Mononuclear cell (primary cell): Measurements from ENCODE around the gene FAM53A. TPM values are rescaled to one million over a fixed set of nuclear protein-coding genes. Genes with fewer than 3 reads are reported as not detected.
"Not testable (repeated sequence)": the region's sequence is repeated elsewhere in the genome, so short reads cannot be mapped to it uniquely, and the experiment has no call there.

Experiments
- H3K27me3 ChIP-seq: 2 replicates; pipeline ENCODE4 v1.6.0; 2011; ENCODE audit warnings: low read length, control low read depth; ENCODE audit not compliant: insufficient read depth
- H3K4me1 ChIP-seq: 2 replicates; pipeline ENCODE4 v1.5.1; 2011; ENCODE audit warnings: mild to moderate bottlenecking, low read length, control low read depth; ENCODE audit not compliant: insufficient read depth
- H3K4me3 ChIP-seq: 2 replicates; pipeline ENCODE4 v1.5.1; 2011; ENCODE audit warnings: mild to moderate bottlenecking, low read length, moderate library complexity
- H3K9me3 ChIP-seq: 2 replicates; pipeline ENCODE4 v1.5.1; 2011; ENCODE audit warnings: low read depth, mild to moderate bottlenecking, control low read depth, low read length
- total RNA-seq: library from RNA; depleted of rRNA; stranded (reverse); fragments of >200 nt; gene quantifications from one replicate; pipeline ENCODE4 v1.2.3, GENCODE V29; 2012

Gene FAM53A
- total RNA-seq, 1 donor: 2.2 TPM

DNA sequence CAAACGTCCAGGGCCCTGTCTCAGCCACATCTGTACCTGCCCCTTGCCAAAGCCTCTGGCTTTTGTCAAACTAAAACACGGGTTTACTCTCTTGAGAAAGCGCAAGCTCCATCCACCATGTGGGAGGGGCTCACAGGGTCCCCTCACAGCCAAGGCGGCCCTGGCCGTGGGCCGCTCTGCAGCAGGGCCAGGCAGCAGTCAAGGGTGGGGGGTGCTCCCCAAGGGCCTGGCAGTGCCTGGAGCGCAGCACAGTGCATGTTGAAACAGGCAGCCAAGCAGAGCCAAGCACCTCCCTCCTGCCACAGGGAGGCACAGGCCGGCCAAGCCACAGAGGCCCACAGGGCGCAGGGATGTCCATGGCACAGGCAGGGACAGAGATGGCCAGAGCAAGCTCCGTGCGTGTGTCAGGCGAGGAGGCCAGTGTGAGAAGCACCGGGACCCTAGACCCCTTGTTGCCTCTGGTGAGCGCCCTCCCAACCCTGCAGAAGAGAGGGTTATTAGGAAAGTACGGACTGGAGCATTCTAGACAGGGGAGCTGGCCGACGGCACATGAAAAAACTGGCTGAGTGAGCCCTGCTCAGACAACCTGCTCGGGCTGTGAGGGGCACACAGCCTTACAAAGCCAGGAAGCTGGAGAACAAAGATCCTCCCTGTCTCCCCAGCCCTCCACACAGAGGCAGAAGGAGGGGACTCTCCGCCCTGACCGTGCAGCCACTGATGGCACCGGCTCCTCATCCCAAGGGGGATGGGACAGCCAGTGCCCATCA, 39.0 kb downstream of the FAM53A start:
- H3K9me3 ChIP-seq: no peaks in the 10 kb centered on the region

DNA sequence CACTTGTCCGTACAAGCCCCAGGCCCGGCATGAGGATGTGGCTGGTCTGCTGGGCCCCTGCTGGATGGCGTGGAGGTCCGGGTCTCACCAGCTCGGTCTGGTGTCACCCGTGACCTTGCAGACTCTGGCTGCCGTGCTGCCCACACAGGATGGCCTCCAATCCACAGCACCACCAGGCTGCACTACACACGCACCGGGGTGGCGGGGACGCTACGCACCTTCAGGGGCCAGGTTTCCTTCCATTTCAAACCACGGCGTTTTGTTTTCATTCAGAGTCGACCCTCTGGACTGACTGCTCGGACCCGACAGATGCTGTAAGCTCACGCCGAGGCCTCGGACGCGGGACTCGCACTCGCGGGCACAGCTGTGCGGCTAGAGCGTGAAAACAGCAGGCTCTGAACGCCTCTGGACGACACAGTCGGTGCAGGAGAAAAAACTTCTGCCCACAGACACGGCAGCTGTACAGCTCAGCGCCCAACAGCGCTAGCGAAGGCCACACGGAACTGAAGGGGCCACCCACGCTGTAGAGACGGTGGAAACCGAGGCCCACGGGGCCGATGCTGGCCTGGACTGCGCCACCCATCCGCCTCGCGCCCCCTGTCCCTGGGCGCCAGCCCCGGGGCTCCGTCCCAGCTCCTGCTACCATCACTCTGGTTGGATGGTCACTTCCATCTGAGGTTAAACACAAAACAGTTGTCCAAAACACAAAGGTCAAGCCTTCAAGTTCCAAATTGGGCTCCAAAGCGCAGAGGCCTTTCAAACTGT, 40.0 kb downstream of the FAM53A start:
- Histone ChIP-seq H3K4me1 (no peaks in the 10 kb centered on the region), H3K9me3 (no peaks in the 10 kb centered on the region), H3K27me3 (no peaks in the 10 kb centered on the region), H3K4me3 (no peak overlapping the region)

More for the DNA sequence above, 39.0 kb downstream of the FAM53A start:
- Histone ChIP-seq H3K4me3 (no peak overlapping the region), H3K4me1 (no peaks in the 10 kb centered on the region), H3K27me3 (no peaks in the 10 kb centered on the region)

- no peaks in the 10 kb centered on the region for H3K4me1 ChIP-seq
- H3K27me3 ChIP-seq: no peaks in the 10 kb centered on the region
- no peak overlapping the region for H3K4me3 ChIP-seq
- H3K9me3 ChIP-seq: no peaks in the 10 kb centered on the region
Measured at GRCh38 chr4:1642196-1642951, 41.7 kb downstream of the FAM53A start.

DNA sequence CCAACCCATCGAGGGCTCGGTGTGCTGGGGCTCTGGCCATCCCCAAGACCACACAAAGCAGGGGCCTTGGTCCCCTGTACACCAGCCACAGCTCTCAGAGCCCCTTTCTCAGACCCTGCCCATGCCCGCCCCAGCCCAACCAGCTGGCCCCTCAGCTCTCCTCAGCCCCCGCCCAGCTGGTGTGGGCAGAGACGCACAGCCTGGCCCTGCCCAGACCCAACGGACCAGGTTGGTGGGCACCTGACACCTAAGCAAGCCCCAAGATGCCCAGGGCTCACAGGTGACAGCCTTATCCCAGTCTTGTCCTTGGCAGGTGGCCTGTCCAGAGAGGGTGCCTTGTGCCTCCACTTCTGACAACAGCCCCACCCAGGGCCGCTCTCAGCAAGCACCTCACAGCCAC, 42.4 kb downstream of the FAM53A start:
- Histone ChIP-seq H3K4me1 (no peaks in the 10 kb centered on the region), H3K4me3 (no peak overlapping the region), H3K9me3 (no peaks in the 10 kb centered on the region), H3K27me3 (no peaks in the 10 kb centered on the region)

DNA sequence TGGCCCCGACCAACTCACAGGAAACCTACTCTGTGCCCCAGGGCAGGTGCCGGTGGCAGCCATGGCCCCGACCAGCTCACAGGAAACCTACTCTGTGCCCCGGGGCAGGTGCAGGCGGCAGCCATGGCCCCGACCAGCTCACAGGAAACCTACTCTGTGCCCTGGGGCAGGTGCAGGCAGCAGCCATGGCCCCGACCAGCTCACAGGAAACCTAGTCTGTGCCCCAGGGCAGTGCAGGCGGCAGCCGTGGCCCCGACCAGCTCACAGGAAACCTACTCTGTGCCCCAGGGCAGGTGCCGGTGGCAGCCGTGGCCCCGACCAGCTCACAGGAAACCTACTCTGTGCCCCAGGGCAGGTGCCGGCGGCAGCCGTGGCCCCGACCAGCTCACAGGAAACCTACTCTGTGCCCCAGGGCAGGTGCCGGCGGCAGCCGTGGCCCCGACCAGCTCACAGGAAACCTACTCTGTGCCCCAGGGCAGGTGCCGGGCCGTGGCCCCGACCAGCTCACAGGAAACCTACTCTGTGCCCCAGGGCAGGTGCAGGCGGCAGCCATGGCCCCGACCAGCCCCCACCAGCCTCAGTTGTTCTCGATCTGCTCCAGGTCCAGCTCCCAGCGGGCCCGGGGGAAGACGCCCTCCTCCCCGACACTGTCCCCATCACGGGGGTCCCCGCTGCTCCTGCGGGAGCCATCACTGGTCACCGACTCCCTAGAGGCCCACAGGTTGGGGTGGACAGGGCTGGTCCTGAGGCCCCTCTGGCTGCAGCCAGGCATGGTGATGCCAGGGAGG, 43.2 kb downstream of the FAM53A start:
- H3K27me3 ChIP-seq, H3K9me3 ChIP-seq, H3K4me1 ChIP-seq, H3K4me3 ChIP-seq: not testable (repeated sequence)

- Histone ChIP-seq H3K9me3 (no peaks in the 10 kb centered on the region), H3K4me3 (no peak overlapping the region), H3K27me3 (no peaks in the 10 kb centered on the region), H3K4me1 (no peaks in the 10 kb centered on the region)
Measured at GRCh38 chr4:1640190-1640589, 43.9 kb downstream of the FAM53A start.

- Histone ChIP-seq H3K9me3 (no peaks in the 10 kb centered on the region), H3K4me3 (no peak overlapping the region), H3K4me1 (no peaks in the 10 kb centered on the region), H3K27me3 (no peaks in the 10 kb centered on the region)
Measured at GRCh38 chr4:1639299-1639868, 44.7 kb downstream of the FAM53A start.

- Histone ChIP-seq H3K27me3 (no peaks in the 10 kb centered on the region), H3K9me3 (no peaks in the 10 kb centered on the region), H3K4me1 (no peaks in the 10 kb centered on the region), H3K4me3 (no peak overlapping the region)
Measured at GRCh38 chr4:1638873-1639272, 45.2 kb downstream of the FAM53A start.

DNA sequence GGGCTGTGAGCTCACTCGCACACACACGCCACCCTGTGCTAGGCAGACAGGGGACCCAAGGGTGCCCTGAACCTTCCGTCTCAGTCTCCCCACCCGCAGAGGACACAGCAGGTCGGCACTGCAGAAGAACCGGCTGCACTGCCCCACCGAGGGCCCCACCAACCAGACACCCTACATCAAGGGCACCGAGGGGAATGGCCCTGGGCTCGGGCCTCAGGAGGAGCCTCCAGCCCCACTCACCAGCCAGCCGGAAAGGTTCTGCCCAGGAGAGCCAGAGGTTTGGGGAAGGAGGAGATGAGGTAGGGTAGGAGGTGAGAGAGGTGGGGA, 45.9 kb downstream of the FAM53A start:
- Histone ChIP-seq H3K4me1 (no peaks in the 10 kb centered on the region), H3K4me3 (no peak overlapping the region), H3K9me3 (no peaks in the 10 kb centered on the region), H3K27me3 (no peaks in the 10 kb centered on the region)

- Histone ChIP-seq H3K4me3 (no peak overlapping the region), H3K27me3 (no peaks in the 10 kb centered on the region), H3K9me3 (no peaks in the 10 kb centered on the region), H3K4me1 (no peaks in the 10 kb centered on the region)
Measured at GRCh38 chr4:1637580-1638271, 46.4 kb downstream of the FAM53A start.

GRCh38 chr4:1636490-1637211, 47.5 kb downstream of the FAM53A start:
- H3K27me3 ChIP-seq: no peaks in the 10 kb centered on the region
- no peaks in the 10 kb centered on the region for H3K9me3 ChIP-seq

DNA sequence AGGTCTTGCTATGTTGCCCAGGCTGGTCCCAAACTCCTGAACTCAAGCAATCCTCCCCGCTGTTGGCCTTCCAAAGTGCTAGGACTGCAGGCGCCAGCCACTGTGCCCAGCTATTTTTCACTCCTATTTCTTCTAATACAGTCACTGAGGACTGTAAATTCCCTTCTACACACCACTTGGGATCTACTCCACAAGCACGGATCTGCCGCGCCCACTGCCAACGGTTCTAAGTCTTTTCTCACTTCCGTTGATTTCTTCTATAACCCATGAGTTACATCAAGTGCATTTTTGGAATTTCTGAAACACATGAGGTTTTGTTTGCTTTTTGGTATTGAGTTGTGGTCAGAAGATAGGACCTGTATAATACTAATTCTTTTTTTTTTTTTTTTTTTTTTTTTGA, 48.6 kb downstream of the FAM53A start:
- H3K4me3 ChIP-seq: no peak overlapping the region
- no peaks in the 10 kb centered on the region for H3K4me1 ChIP-seq
- H3K9me3 ChIP-seq: no peaks in the 10 kb centered on the region
- H3K27me3 ChIP-seq: no peaks in the 10 kb centered on the region

More at GRCh38 chr4:1636490-1637211, 47.5 kb downstream of the FAM53A start:
- Histone ChIP-seq H3K4me1 (no peaks in the 10 kb centered on the region), H3K4me3 (no peak overlapping the region)

DNA sequence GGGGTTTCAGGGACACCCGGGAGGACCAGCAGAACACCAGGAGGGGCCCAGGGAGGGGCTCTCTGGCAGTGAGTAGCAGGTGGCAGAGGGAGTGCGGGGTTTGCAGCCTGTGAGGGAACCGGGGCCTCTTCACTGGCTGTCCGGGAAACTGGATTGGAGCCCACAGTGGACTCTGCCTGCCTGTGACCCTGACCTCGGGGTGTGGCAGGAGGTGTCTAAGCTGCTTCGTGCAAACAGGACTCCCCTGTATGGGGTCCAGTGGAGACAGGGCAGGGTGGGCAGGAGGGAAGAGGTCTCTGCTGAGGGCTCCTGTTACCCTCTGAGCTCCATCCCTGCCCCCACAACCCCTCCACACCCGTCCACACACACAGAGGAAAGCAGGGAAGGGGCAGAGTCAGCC, 50.1 kb downstream of the FAM53A start:
- Histone ChIP-seq H3K9me3 (no peaks in the 10 kb centered on the region), H3K4me3 (no peak overlapping the region), H3K4me1 (no peaks in the 10 kb centered on the region), H3K27me3 (no peaks in the 10 kb centered on the region)
